SU-DHL-6 (cell line): ENCODE data around the gene CYFIP2.

Source experiments
- CTCF ChIP-seq: fragments of 200-600 bp; sonication (generic); IDR thresholded peaks from one replicate; pipeline ENCODE4 v1.5.1; 2017; ENCODE audit warnings: antibody characterized with exemption, mild to moderate bottlenecking, low read length, moderate library complexity; ENCODE audit not compliant: insufficient read depth, poor library complexity, severe bottlenecking
- EZH2phosphoT487 ChIP-seq: fragments of 200-600 bp; sonication (generic), shearing (Covaris generic); conservative IDR thresholded peaks from 2 replicates; pipeline ENCODE4 v1.6.1; 2018; ENCODE audit warnings: mild to moderate bottlenecking, antibody characterized with exemption, low read length, moderate library complexity, mixed read lengths

- TF ChIP-seq CTCF (no peak), EZH2phosphoT487 (no peak)
Observed at GRCh38 chr5:157354800-157355199, 88.9 kb downstream of the CYFIP2 start.
